OCI-LY3 (cell line): ENCODE measurements around the gene GOSR2.

ENCODE experiments used
- H2AFZ ChIP-seq: fragments of 200-600, 300-600 bp; shearing (Covaris generic); 2 replicates; pipeline ENCODE4 v1.6.0; 2014; ENCODE audit warnings: antibody characterized with exemption, low read depth, low read length
- H3K27ac ChIP-seq: fragments of 200-600, 300-600 bp; sonication (generic); 2 replicates; pipeline ENCODE4 v1.5.1; 2014; ENCODE audit warnings: mild to moderate bottlenecking, low read length, moderate library complexity, mixed read lengths
- H3K27me3 ChIP-seq: fragments of 200-600, 300-600 bp; sonication (generic); 2 replicates; pipeline ENCODE4 v1.6.1; 2014; ENCODE audit warnings: low read depth, low read length, mixed read lengths
- H3K36me3 ChIP-seq: fragments of 200-600, 300-600 bp; sonication (generic); replicated peaks from 2 replicates; pipeline ENCODE3; 2014; ENCODE audit warnings: low read depth, low read length, mixed read lengths
- H3K4me1 ChIP-seq: fragments of 300-600, 200-600 bp; sonication (generic); 2 replicates; pipeline ENCODE4 v1.6.1; 2014; ENCODE audit warnings: low read length, mixed read lengths
- H3K4me2 ChIP-seq: fragments of 200-600, 300-600 bp; sonication (generic); 2 replicates; pipeline ENCODE4 v1.6.1; 2014; ENCODE audit warnings: low read length, mixed read lengths
- H3K4me3 ChIP-seq: fragments of 300-600, 200-600 bp; sonication (generic); 2 replicates; pipeline ENCODE4 v1.5.1; 2014; ENCODE audit warnings: antibody characterized with exemption, mild to moderate bottlenecking, low read length, moderate library complexity
- H3K79me2 ChIP-seq: fragments of 300-600, 200-600 bp; shearing (Covaris generic); 2 replicates; pipeline ENCODE4 v1.6.1; 2014; ENCODE audit warnings: mild to moderate bottlenecking, low read length, mixed read lengths
- H3K9ac ChIP-seq: fragments of 300-600, 200-600 bp; shearing (Covaris generic); 2 replicates; pipeline ENCODE4 v1.6.0; 2014; ENCODE audit warnings: mild to moderate bottlenecking, low read length, moderate library complexity
- H3K9me3 ChIP-seq: fragments of 200-600, 300-600 bp; shearing (Covaris generic); 2 replicates; pipeline ENCODE4 v1.6.1; 2014; ENCODE audit warnings: low read length, mixed read lengths; ENCODE audit not compliant: insufficient read depth
- H4K20me1 ChIP-seq: fragments of 200-600, 300-600 bp; sonication (generic); 2 replicates; pipeline ENCODE4 v1.6.1; 2016; ENCODE audit warnings: low read length, mixed read lengths; ENCODE audit not compliant: insufficient read depth
- EZH2phosphoT487 ChIP-seq: fragments of 200-600 bp; shearing (Covaris generic); IDR thresholded peaks from 2 replicates; pipeline ENCODE4 v1.6.1; 2018; ENCODE audit warnings: antibody characterized with exemption, mixed run types, low read depth
- TF ChIP-seq, protein P1 (sequence below): fragments of 200-600, 300-600 bp; sonication (generic); IDR thresholded peaks from 2 replicates; pipeline ENCODE4 v1.5.1; 2014; ENCODE audit warnings: antibody characterized with exemption, low read length, low read depth

Gene GOSR2

DNA sequence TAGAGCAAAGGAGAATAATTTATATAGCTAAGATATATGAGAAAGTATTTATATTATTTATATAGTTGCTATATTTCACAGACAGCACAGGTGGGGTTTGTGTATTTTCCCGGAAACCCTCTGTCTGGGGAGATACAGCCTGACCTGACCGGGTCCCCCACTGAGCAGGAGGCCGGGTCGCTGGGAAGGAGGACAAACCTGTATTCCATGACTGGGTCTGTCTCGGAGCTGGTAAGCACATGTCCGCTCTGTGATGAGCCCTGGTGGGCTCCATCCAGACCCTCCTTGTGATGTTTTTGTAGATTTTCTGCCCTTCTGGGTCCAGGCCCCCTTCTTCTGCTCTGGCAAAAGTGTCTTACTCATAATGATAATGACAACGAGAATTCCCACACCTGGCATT lies 43.9 kb upstream of the GOSR2 start:
- no peaks in the 10 kb centered on the region for H3K36me3 ChIP-seq
- H2AFZ ChIP-seq = no peak overlapping the region
- H3K9me3 ChIP-seq = no peaks in the 10 kb centered on the region
- TF ChIP-seq EZH2phosphoT487 = no peak
- TF ChIP-seq, protein P1, sequence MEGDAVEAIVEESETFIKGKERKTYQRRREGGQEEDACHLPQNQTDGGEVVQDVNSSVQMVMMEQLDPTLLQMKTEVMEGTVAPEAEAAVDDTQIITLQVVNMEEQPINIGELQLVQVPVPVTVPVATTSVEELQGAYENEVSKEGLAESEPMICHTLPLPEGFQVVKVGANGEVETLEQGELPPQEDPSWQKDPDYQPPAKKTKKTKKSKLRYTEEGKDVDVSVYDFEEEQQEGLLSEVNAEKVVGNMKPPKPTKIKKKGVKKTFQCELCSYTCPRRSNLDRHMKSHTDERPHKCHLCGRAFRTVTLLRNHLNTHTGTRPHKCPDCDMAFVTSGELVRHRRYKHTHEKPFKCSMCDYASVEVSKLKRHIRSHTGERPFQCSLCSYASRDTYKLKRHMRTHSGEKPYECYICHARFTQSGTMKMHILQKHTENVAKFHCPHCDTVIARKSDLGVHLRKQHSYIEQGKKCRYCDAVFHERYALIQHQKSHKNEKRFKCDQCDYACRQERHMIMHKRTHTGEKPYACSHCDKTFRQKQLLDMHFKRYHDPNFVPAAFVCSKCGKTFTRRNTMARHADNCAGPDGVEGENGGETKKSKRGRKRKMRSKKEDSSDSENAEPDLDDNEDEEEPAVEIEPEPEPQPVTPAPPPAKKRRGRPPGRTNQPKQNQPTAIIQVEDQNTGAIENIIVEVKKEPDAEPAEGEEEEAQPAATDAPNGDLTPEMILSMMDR = no peak
- no peaks in the 10 kb centered on the region for H3K79me2 ChIP-seq
- H3K27me3 ChIP-seq = no peaks in the 10 kb centered on the region
- no peak overlapping the region for H3K4me3 ChIP-seq
- no peak overlapping the region for H3K9ac ChIP-seq
- H3K27ac ChIP-seq = no peak overlapping the region
- no peak overlapping the region for H3K4me2 ChIP-seq
- no peaks in the 10 kb centered on the region for H4K20me1 ChIP-seq
- no peaks in the 10 kb centered on the region for H3K4me1 ChIP-seq

DNA sequence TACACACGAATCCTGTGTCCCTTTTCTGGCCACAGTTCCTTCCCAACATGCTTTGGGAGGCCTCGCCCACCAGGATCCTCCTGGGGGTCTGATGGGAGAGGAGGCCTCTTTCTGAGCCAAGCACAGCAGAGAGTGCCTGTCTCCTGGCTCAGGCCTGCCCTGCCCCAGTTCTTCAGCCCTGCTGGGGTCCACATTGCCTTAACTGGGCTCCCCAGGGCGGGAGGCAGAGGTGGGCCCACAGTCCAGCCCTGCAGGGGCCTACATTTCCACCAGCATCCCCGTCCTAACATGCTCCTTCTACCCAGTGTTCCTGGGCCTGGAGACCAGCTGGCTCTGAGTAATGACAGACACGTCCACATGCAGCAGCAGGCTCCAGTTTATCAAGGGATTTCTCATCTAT lies 41.9 kb upstream of the GOSR2 start:
- TF ChIP-seq, protein P1 = no peak
- TF ChIP-seq EZH2phosphoT487 = no peak
- H3K27ac ChIP-seq = no peak overlapping the region
- no peak overlapping the region for H3K9ac ChIP-seq
- H3K9me3 ChIP-seq = no peaks in the 10 kb centered on the region
- H4K20me1 ChIP-seq = no peaks in the 10 kb centered on the region
- no peaks in the 10 kb centered on the region for H3K79me2 ChIP-seq
- no peak overlapping the region for H2AFZ ChIP-seq
- no peaks in the 10 kb centered on the region for H3K36me3 ChIP-seq
- 0 out of 2 replicates have a peak, but pooled peaks cover 1% of the 10 kb centered on the region for H3K27me3 ChIP-seq
- no peak overlapping the region for H3K4me2 ChIP-seq
- H3K4me1 ChIP-seq = no peaks in the 10 kb centered on the region
- no peak overlapping the region for H3K4me3 ChIP-seq

DNA sequence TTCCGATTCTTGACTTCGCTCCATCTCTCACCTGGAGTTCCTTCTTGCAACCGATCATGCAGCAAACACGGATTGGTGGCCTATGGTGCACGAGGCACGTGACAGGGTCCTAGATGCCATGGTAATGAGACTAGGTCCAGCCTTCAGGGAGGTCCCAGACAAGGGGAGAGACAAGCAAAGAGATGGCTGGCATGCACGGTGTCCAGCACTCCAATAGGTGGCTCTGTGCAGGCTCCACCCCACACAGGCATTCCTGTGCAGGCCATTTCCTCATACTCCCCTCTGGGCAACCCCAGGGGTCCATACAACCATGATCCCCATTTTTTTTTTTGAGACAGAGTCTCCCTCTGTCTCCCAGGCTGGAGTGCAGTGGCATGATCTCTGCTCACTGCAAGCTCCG lies 40.3 kb upstream of the GOSR2 start:
- Histone ChIP-seq H3K36me3 (no peaks in the 10 kb centered on the region), H3K9me3 (no peaks in the 10 kb centered on the region), H3K79me2 (no peaks in the 10 kb centered on the region), H3K4me2 (no peak overlapping the region), H3K27ac (no peak overlapping the region), H2AFZ (no peak overlapping the region), H3K4me3 (no peak overlapping the region), H3K27me3 (0 out of 2 replicates have a peak, but pooled peaks cover 3% of the 10 kb centered on the region), H4K20me1 (no peaks in the 10 kb centered on the region), H3K9ac (no peak overlapping the region), H3K4me1 (no peaks in the 10 kb centered on the region)
- no peak for TF ChIP-seq EZH2phosphoT487
- TF ChIP-seq, protein P1 = no peak

DNA sequence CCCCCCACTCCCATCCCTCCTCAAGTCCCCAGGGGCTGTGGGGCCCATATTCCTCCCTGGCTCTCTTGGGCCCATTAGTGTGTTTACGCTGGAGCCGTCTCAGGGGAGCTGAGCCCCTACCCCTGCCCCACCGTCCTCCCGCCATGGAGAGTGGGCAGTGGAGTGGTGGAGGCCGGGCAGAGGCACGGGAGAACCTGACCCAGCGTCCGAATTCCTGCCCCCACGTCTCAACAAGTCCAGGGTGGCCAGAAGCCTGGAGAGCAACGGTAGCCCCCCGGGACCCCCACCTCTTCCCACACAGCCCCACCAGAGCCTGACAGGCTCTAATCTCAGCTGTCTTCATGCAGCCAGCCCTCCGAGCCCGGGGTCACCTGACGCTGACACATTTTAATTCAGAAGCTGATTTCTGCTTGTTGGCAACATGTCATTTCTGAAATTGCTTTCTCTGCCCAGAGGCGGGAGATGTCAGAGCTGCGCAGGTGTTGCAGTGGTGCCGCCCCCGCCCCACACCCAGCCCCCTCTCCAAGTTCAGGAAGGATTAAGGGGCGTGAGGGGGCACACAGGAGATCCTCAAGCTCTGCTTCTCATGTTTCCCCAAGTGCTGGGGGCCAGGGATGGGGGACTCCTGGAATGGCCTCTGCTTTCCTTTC lies 39.0 kb upstream of the GOSR2 start:
- no peaks in the 10 kb centered on the region for H4K20me1 ChIP-seq
- H3K4me2 ChIP-seq = no peak overlapping the region
- no peak overlapping the region for H3K4me3 ChIP-seq
- peaks cover 7% of the 10 kb centered on the region; the same call in 1 of the 2 replicates for H3K27me3 ChIP-seq
- TF ChIP-seq, protein P1 = no peak
- no peak for TF ChIP-seq EZH2phosphoT487
- no peak overlapping the region for H2AFZ ChIP-seq
- H3K36me3 ChIP-seq = no peaks in the 10 kb centered on the region
- H3K4me1 ChIP-seq = no peaks in the 10 kb centered on the region
- no peaks in the 10 kb centered on the region for H3K79me2 ChIP-seq
- no peak overlapping the region for H3K27ac ChIP-seq
- H3K9ac ChIP-seq = no peak overlapping the region
- no peaks in the 10 kb centered on the region for H3K9me3 ChIP-seq
